HG03342 (cell line): ENCODE results near the gene AQP12B.
"Not testable (repeated sequence)": the region's sequence is repeated elsewhere in the genome, so short reads cannot be mapped to it uniquely, and the experiment has no call there.

ENCODE experiments used
- ATAC-seq: cut with Tn5 transposase; IDR thresholded peaks from one replicate; pipeline ENCODE4 v1.9.1; 2021; ENCODE audit warnings: mild to moderate bottlenecking, moderate library complexity; ENCODE audit not compliant: unreplicated experiment

The AQP12B gene

GRCh38 chr2:240685771-240686371, 3.2 kb upstream of the AQP12B start:
- no peak for ATAC-seq

- ATAC-seq: not testable (repeated sequence)
These were observed 1.5 kb upstream of the AQP12B start for GRCh38 chr2:240683980-240684728.

- ATAC-seq: not testable (repeated sequence)
These were observed 769 bp upstream of the AQP12B start for GRCh38 chr2:240683329-240683979.

GRCh38 chr2:240680185-240680584, 2.5 kb downstream of the AQP12B start:
- ATAC-seq: not testable (repeated sequence)

GRCh38 chr2:240678909-240679308, 3.8 kb downstream of the AQP12B start:
- not testable (repeated sequence) for ATAC-seq

- ATAC-seq: not testable (repeated sequence)
These were observed 4.6 kb downstream of the AQP12B start for GRCh38 chr2:240678043-240678442.

- not testable (repeated sequence) for ATAC-seq
These were observed 7.3 kb downstream of the AQP12B start for GRCh38 chr2:240675345-240675744.

GRCh38 chr2:240674461-240675184, 8.1 kb downstream of the AQP12B start:
- not testable (repeated sequence) for ATAC-seq

- no peak for ATAC-seq
These were observed 9.9 kb downstream of the AQP12B start for GRCh38 chr2:240672701-240673190.

GRCh38 chr2:240672076-240672700, 10.5 kb downstream of the AQP12B start:
- ATAC-seq: no peak

GRCh38 chr2:240670950-240671349, 11.7 kb downstream of the AQP12B start:
- ATAC-seq: no peak

- no peak for ATAC-seq
These were observed 12.3 kb downstream of the AQP12B start for GRCh38 chr2:240670402-240670801.

GRCh38 chr2:240664622-240665021, 18.1 kb downstream of the AQP12B start:
- ATAC-seq: no peak

- ATAC-seq: no peak
These were observed 19.0 kb downstream of the AQP12B start for GRCh38 chr2:240663546-240664190.

GRCh38 chr2:240662681-240663080, 20.0 kb downstream of the AQP12B start:
- no peak for ATAC-seq

GRCh38 chr2:240659883-240660282, 22.8 kb downstream of the AQP12B start:
- ATAC-seq: not testable (repeated sequence)

GRCh38 chr2:240655931-240656886, 26.5 kb downstream of the AQP12B start:
- no peak for ATAC-seq

GRCh38 chr2:240651185-240651584, 31.5 kb downstream of the AQP12B start:
- no peak for ATAC-seq
